ENCODE measurements around the gene MTCL1. TPM values are rescaled to one million over a fixed set of nuclear protein-coding genes. Genes with fewer than 3 reads are reported as not detected.
A peak's percentile ranks its signal among the peaks of the same experiment; 100 is the strongest.

MTCL1 gene
- 43.9 to 54.4 TPM (median 50.8 TPM) in 3 replicates for total RNA-seq
- long read RNA-seq, partial matches to known transcripts = 31 of 37 reads
- long read RNA-seq, other reads (novel, unspliced or antisense) = 6 of 37 reads

DNA sequence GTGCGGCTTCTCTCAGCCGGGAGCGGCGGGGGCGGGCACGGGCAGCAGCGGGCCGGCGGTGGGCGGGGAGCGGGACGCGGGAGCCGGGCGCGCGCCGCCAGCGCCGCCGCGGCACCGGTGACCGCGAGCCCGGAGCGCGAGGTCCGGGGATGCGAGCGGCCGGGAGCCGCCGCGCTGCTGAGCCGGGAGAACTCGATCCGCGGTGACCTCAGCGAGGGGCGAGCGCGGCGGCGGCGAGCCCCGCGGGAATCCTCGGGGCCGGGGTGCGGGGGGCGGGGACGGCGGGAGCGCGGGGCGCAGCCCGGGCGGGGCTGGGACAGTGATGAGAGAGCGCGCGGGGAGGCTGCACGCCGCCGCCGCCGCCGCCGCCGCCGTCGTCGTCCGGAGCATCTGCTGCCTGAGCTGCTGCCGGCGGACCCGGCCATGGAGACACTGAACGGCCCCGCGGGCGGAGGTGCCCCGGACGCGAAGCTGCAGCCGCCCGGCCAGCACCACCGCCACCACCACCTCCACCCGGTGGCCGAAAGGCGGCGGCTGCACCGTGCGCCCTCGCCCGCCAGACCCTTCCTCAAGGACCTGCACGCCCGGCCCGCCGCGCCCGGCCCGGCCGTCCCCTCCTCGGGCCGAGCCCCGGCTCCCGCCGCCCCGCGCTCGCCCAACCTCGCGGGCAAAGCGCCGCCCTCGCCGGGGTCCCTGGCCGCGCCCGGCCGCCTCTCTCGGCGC lies at the start of gene MTCL1:
Gene MTCL1, plus strand, starts transcription at position 319 of the 723 bp plus-strand sequence. Its CDS starts 105 bp downstream, at position 424.
- TF ChIP-seq, protein P1, sequence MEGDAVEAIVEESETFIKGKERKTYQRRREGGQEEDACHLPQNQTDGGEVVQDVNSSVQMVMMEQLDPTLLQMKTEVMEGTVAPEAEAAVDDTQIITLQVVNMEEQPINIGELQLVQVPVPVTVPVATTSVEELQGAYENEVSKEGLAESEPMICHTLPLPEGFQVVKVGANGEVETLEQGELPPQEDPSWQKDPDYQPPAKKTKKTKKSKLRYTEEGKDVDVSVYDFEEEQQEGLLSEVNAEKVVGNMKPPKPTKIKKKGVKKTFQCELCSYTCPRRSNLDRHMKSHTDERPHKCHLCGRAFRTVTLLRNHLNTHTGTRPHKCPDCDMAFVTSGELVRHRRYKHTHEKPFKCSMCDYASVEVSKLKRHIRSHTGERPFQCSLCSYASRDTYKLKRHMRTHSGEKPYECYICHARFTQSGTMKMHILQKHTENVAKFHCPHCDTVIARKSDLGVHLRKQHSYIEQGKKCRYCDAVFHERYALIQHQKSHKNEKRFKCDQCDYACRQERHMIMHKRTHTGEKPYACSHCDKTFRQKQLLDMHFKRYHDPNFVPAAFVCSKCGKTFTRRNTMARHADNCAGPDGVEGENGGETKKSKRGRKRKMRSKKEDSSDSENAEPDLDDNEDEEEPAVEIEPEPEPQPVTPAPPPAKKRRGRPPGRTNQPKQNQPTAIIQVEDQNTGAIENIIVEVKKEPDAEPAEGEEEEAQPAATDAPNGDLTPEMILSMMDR (IDR thresholded peaks at IDR 0.05) = no peak
- no peaks in the 10 kb centered on the region for H3K27me3 Mint-ChIP-seq (ENCODE audit: low read depth)
- peak within 1 kb of the TSS; percentile 99 for H3K4me3 Mint-ChIP-seq (ENCODE audit: unreplicated experiment)
- no peak for DNase-seq (ENCODE audit: low spot score)
- H3K27ac Mint-ChIP-seq (ENCODE audit: unreplicated experiment) = peak within 1 kb of the TSS; percentile 93
- peaks cover 54% of the 10 kb centered on the region for H3K4me1 Mint-ChIP-seq (ENCODE audit: low read depth)
- H3K9me3 Mint-ChIP-seq (ENCODE audit: low read depth) = no peaks in the 10 kb centered on the region
- no peaks in the 10 kb centered on the region for H3K36me3 Mint-ChIP-seq (ENCODE audit: low read depth)

DNA sequence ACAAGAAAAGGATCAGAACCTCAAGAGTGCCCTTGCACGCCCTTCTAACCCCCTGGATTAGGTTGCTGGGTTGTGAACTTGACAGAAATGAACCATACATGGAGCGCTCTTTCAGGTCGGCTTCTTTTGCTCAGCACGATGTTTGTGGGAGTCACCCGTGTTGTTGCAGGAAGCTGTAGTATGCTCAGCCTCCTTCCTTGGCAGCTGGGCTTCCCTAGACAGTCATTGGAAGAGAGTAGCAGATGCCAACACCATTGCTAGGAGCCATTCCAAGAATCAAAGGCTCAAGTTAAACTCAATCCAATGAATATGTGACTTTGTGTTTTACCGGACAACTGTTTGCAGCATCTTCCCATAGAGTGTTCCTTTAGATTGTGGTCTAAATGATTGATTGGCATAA lies 49.1 kb upstream of the MTCL1 start:
- H3K4me1 Mint-ChIP-seq (ENCODE audit: low read depth) = peaks cover 22% of the 10 kb centered on the region
- TF ChIP-seq, protein P1 (IDR thresholded peaks at IDR 0.05) = no peak
- H3K9me3 Mint-ChIP-seq (ENCODE audit: low read depth) = peaks cover under 1% of the 10 kb centered on the region
- H3K27ac Mint-ChIP-seq (ENCODE audit: unreplicated experiment) = no peak overlapping the region
- H3K27me3 Mint-ChIP-seq (ENCODE audit: low read depth) = peaks cover 8% of the 10 kb centered on the region
- DNase-seq (ENCODE audit: low spot score) = no peak
- no peak overlapping the region for H3K4me3 Mint-ChIP-seq (ENCODE audit: unreplicated experiment)
- no peaks in the 10 kb centered on the region for H3K36me3 Mint-ChIP-seq (ENCODE audit: low read depth)

DNA sequence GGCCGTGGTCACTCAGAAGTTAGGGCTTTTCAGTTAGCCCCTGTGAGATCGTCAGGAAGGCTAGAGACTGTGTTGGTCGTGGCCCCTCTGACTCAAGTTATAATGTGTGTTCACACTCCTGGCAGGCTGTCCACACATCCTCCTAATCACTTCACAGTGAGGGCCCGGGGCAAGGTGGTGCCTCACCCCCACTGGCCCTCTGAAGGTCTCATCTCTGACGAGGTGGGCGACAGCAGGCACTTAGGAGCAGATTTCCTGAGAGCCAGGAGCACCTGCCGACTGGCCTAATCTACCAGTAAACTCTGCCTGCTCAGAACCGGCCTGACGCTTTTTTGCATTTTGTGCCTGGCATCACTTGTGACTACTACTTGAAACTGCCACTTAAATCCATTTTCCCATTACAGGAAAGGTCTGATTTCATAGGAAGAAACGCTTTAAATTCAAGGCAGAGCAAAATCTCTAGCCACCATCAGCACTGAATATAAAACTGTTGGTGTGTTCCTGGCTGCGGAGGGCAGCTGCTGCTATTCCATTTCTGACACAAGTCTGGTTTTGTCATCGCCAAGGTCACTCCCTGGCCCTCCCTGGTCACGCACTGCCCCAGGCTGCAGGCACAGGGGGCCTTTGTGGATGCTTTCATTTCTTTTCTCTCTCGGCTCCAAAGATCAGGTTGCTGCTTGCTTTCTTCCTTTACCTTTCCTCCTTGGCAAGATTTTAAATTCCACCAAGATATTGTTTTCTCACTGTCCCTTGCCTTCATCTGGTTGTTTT lies 48.1 kb upstream of the MTCL1 start:
- H3K9me3 Mint-ChIP-seq (ENCODE audit: low read depth) = no peaks in the 10 kb centered on the region
- no peak overlapping the region for H3K4me3 Mint-ChIP-seq (ENCODE audit: unreplicated experiment)
- no peak for DNase-seq (ENCODE audit: low spot score)
- peak overlapping the region; percentile 4 for H3K27ac Mint-ChIP-seq (ENCODE audit: unreplicated experiment)
- peaks cover 8% of the 10 kb centered on the region for H3K27me3 Mint-ChIP-seq (ENCODE audit: low read depth)
- no peaks in the 10 kb centered on the region for H3K36me3 Mint-ChIP-seq (ENCODE audit: low read depth)
- H3K4me1 Mint-ChIP-seq (ENCODE audit: low read depth) = peaks cover 31% of the 10 kb centered on the region
- TF ChIP-seq, protein P1 (IDR thresholded peaks at IDR 0.05) = no peak

DNA sequence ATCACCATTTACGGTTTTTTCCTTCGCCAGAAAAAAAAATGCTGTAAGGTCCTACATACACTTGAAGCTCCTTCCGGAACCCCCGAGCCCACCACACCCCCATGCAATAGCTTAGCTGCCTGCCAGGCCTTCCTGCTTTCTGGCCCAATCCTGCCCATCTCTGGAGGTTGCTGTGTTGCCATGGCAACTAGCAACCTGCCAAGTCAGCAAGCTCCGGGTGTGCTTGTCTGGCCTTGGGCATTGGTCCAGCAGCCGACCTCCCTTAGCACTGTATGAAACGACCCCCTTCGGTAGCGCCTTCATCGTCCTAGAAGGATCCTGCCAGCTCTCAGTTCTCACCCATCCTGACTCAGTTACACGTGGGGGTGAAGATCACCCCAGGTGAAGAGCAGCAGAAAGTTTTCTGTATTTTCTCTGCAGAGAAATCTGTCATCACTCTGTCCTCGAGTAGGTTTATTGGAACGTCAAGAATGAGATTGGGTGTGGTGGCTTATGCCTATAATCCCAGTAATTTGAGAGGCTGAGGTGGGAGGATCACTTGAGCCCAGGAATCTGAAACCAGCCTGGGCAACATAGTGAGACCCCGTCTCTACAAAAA lies 47.4 kb upstream of the MTCL1 start:
- Mint-ChIP-seq H3K4me3 (ENCODE audit: unreplicated experiment) (peak overlapping the region; percentile 7), H3K27ac (ENCODE audit: unreplicated experiment) (peak overlapping the region; percentile 4), H3K27me3 (ENCODE audit: low read depth) (peaks cover 8% of the 10 kb centered on the region), H3K4me1 (ENCODE audit: low read depth) (peaks cover 31% of the 10 kb centered on the region), H3K9me3 (ENCODE audit: low read depth) (no peaks in the 10 kb centered on the region), H3K36me3 (ENCODE audit: low read depth) (no peaks in the 10 kb centered on the region)
- DNase-seq (ENCODE audit: low spot score) = no peak
- TF ChIP-seq, protein P1 (IDR thresholded peaks at IDR 0.05) = no peak

DNA sequence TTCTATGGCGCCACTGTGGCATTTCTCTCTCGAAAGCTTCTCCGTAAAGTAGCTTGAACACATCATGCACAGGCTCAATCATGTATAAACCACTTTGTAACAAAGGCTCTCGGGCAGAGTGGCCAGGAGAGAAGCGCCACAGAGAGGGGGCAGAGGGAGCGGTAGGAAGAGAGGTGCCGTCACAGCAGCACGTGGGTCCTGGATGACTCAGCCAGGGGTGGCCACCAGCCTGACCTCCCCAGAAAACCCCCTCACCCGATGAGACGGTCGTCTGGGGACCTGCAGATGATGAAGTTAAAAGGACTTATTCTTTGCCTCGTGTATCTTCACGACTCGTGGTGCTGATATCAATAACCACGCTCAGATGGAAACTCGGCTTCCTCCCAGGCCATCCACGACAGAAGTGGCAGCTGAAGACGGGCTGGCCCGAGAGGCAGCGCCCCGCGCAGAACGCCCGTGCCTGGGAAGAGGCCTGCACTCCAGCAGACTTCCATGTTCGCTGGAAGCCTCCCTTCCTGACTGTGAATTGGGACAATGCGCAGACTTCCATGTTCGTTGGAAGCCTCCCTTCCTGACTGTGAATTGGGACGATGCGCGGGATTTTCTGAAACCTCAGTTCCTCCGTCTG lies 46.4 kb upstream of the MTCL1 start:
- no peaks in the 10 kb centered on the region for H3K9me3 Mint-ChIP-seq (ENCODE audit: low read depth)
- no peak overlapping the region for H3K27ac Mint-ChIP-seq (ENCODE audit: unreplicated experiment)
- peaks cover 31% of the 10 kb centered on the region for H3K4me1 Mint-ChIP-seq (ENCODE audit: low read depth)
- TF ChIP-seq, protein P1 (IDR thresholded peaks at IDR 0.05) = no peak
- H3K27me3 Mint-ChIP-seq (ENCODE audit: low read depth) = peaks cover 4% of the 10 kb centered on the region
- no peak for DNase-seq (ENCODE audit: low spot score)
- H3K4me3 Mint-ChIP-seq (ENCODE audit: unreplicated experiment) = no peak overlapping the region
- no peaks in the 10 kb centered on the region for H3K36me3 Mint-ChIP-seq (ENCODE audit: low read depth)

All from chondrocyte (in vitro differentiated cells).